Natural killer cell (primary cell): ENCODE results near the gene ZFHX3. TPM values are rescaled to one million over a fixed set of nuclear protein-coding genes. Genes with fewer than 3 reads are reported as not detected.

Source experiments
- ATAC-seq, 3 donors: fragments of 150-1000 bp in 2 of 3; fragments of 200-7000 bp in 1 of 3; cut with Tn5 transposase; 1 replicate in 1 of 3; 2 replicates in 2 of 3; pipeline ENCODE4 v1.10.0; 2021; ENCODE audit warnings: mild to moderate bottlenecking in 2 of 3, moderate library complexity in 2 of 3
- DNase-seq, 2 donors: peaks; one replicate each; pipeline versions ENCODE4 v3.0.0 to v3.0.0-alpha.2; 2013 to 2021; ENCODE audit warnings: mixed read lengths in 1 of 2
- H3K27ac ChIP-seq: one replicate; pipeline ENCODE4 v1.5.1; 2013; ENCODE audit warnings: mild to moderate bottlenecking, low read length
- H3K27me3 ChIP-seq: one replicate; pipeline ENCODE4 v1.6.1; 2013; ENCODE audit warnings: low read length; ENCODE audit not compliant: control insufficient read depth, insufficient read depth
- H3K36me3 ChIP-seq: one replicate; pipeline ENCODE4 v1.6.1; 2013; ENCODE audit warnings: low read length; ENCODE audit not compliant: control insufficient read depth, insufficient read depth
- H3K4me1 ChIP-seq: one replicate; pipeline ENCODE4 v1.6.1; 2013; ENCODE audit warnings: low read length; ENCODE audit not compliant: control insufficient read depth, insufficient read depth
- H3K4me3 ChIP-seq: one replicate; pipeline ENCODE4 v1.5.1; 2013; ENCODE audit warnings: low read length
- H3K9me3 ChIP-seq: one replicate; pipeline ENCODE4 v1.6.1; 2013; ENCODE audit warnings: low read length; ENCODE audit not compliant: control insufficient read depth, insufficient read depth
- H3K27ac Mint-ChIP-seq, 2 donors: one replicate each; pipeline ENCODE4 v1.8.0; 2022; ENCODE audit warnings: mild to moderate bottlenecking in 2 of 2, mixed read lengths in 2 of 2, moderate library complexity in 1 of 2
- H3K27me3 Mint-ChIP-seq, 2 donors: one replicate each; pipeline ENCODE4 v1.8.0; 2022; ENCODE audit warnings: low read depth in 2 of 2, mixed read lengths in 2 of 2
- H3K36me3 Mint-ChIP-seq: one replicate; pipeline ENCODE4 v1.8.0; 2022; ENCODE audit warnings: mixed read lengths
- H3K4me1 Mint-ChIP-seq, 2 donors: one replicate each; pipeline ENCODE4 v1.8.0; 2022; ENCODE audit warnings: mixed read lengths in 2 of 2
- H3K4me3 Mint-ChIP-seq: one replicate; pipeline ENCODE4 v1.8.0; 2022; ENCODE audit warnings: mild to moderate bottlenecking, moderate library complexity, mixed read lengths
- H3K9me3 Mint-ChIP-seq, 2 donors: one replicate each; pipeline ENCODE4 v1.8.0; 2022; ENCODE audit warnings: mixed read lengths in 2 of 2
- CTCF ChIP-seq: fragments of 200-600 bp; IDR thresholded peaks from one replicate; pipeline ENCODE4 v1.8.0; 2022; ENCODE audit warnings: antibody characterized with exemption
- WGBS: methylation state at CpG from one replicate; pipeline ENCODE4 v1.1.7; 2013; ENCODE audit warnings: missing lambda C conversion rate; ENCODE audit not compliant: insufficient coverage; 5-methylcytosine and 5-hydroxymethylcytosine counted together
- intact Hi-C: fragments of 100-400 bp; cut with micrococcal nuclease; formaldehyde crosslinking; loops from one replicate; pipeline ENCODE4 v1.14.2; 2022
- total RNA-seq, 4 donors: library from RNA; stranded (reverse); fragments of 120-200 nt in 1 of 4; gene quantifications; one replicate each; pipeline versions ENCODE4 v1.2.3 to v1.2.4, GENCODE V29; 2013 to 2022

The ZFHX3 gene
- total RNA-seq, 3 donors from 2014 or later (not counting 1 experiment from before 2014, with no cell fraction given) = 5.8 to 7.8 (median 7.5) TPM

DNA sequence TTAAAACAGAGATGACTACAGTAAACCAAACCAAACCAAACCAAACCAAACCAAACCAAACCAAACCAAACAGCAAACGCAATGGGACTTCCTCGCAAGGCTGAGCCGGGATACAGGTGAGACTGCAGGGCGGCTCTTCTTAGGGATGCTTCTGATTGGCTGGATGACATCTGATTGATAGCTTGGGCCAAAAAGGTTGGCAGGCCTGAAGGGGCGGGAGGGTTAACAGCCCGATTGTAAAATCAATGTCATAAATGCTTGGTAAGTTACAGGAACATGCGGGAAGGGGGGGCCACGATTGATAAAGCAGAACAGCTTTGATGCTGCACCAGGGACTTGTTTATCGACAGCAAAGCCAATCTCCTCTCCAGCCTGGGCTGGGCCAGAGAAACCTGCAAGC, 86.1 kb downstream of the ZFHX3 start:
- Histone ChIP-seq H3K27me3 (no peaks in the 10 kb centered on the region), H3K9me3 (no peaks in the 10 kb centered on the region), H3K36me3 (no peaks in the 10 kb centered on the region), H3K4me1 (no peaks in the 10 kb centered on the region), H3K27ac (no peak overlapping the region), H3K4me3 (no peak overlapping the region)
- ATAC-seq = no peak
- H3K36me3 Mint-ChIP-seq = no peaks in the 10 kb centered on the region
- intact Hi-C loops = no loop called here
- TF ChIP-seq CTCF = no peak
- H3K27me3 Mint-ChIP-seq = no peaks in the 10 kb centered on the region
- no peaks in the 10 kb centered on the region for H3K9me3 Mint-ChIP-seq
- WGBS = 90% methylated on average over 9 of the region's 9 CpGs
- no peak for DNase-seq
- peaks cover 0 to 5% of the 10 kb centered on the region in 2 donors for H3K4me1 Mint-ChIP-seq
- no peak overlapping the region for H3K27ac Mint-ChIP-seq
- no peak overlapping the region for H3K4me3 Mint-ChIP-seq

DNA sequence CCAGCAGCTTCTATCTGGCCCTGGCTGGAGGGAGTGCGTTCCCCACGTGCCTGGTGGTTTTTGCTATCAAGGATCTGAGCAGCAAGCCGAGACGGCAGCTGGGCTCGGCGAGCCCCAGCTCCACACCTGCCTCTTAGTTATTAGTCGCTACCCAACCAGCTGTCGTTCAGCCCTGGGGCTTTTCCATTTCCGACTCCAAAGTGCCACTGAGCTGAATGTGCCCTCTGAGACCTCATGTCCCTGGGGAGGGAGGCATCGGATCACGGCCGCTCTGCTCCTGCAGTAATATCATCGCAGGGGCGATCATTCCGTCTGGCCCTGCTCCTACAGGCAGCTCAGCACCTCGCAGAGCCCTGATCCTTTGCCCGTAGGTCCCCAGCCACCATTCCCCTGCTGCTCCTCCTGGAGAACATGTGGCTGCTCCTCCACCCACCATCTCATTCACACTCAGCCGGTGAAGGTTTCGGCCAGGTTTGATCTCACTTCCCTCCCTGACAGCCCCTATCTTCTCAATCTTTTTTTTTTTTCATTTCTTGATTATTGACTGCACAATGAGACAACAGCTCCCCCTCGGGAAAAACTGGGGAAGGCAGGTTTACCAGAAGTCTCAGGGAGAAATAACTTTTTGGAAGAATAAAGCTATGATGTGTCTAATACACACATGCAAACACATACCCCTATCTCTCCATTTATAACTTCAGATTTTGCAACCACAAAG, 86.7 kb downstream of the ZFHX3 start:
- H3K27me3 Mint-ChIP-seq = no peaks in the 10 kb centered on the region
- no peak overlapping the region for H3K27ac Mint-ChIP-seq
- DNase-seq (no peak), ATAC-seq (no peak)
- H3K27ac ChIP-seq = no peak overlapping the region
- no peaks in the 10 kb centered on the region for H3K36me3 Mint-ChIP-seq
- 90% methylated on average over 19 of the region's 20 CpGs for WGBS
- intact Hi-C loops = no loop called here
- H3K4me1 Mint-ChIP-seq = peaks cover 0 to 5% of the 10 kb centered on the region in 2 donors
- no peak for TF ChIP-seq CTCF
- H3K4me3 Mint-ChIP-seq = no peak overlapping the region
- no peaks in the 10 kb centered on the region for H3K4me1 ChIP-seq
- H3K27me3 ChIP-seq = no peaks in the 10 kb centered on the region
- no peaks in the 10 kb centered on the region for H3K9me3 Mint-ChIP-seq
- H3K4me3 ChIP-seq = no peak overlapping the region
- H3K9me3 ChIP-seq = no peaks in the 10 kb centered on the region
- no peaks in the 10 kb centered on the region for H3K36me3 ChIP-seq

DNA sequence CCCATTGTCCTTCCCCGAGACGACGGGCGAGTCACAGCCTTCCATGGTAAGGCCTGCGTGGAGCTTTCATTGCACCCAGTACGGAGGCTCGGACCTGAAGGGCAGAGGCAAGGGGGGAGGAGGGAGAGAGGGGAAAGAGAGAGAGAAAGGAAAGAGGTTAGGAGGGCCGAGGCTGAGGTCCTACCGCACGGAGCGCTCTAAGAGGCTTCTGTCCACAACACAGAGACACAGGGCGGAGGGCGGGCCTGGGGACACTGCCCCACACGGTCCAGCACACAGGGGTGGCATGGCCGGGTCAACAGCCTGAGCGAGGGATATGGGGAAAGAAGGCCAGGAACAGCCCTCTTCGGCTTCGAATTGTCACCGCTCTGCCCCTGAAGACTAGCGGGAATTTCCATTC, 87.8 kb downstream of the ZFHX3 start:
- Histone ChIP-seq H3K4me3 (no peak overlapping the region), H3K27me3 (no peaks in the 10 kb centered on the region), H3K36me3 (no peaks in the 10 kb centered on the region), H3K9me3 (no peaks in the 10 kb centered on the region), H3K27ac (no peak overlapping the region), H3K4me1 (no peaks in the 10 kb centered on the region)
- 95% methylated on average over 20 of the region's 20 CpGs for WGBS
- no peaks in the 10 kb centered on the region for H3K27me3 Mint-ChIP-seq
- H3K4me1 Mint-ChIP-seq = peaks cover 0 to 9% of the 10 kb centered on the region in 2 donors
- no peak for DNase-seq
- H3K4me3 Mint-ChIP-seq = no peak overlapping the region
- no peak for ATAC-seq
- intact Hi-C loops = no loop called here
- no peaks in the 10 kb centered on the region for H3K36me3 Mint-ChIP-seq
- TF ChIP-seq CTCF = no peak
- no peak overlapping the region for H3K27ac Mint-ChIP-seq
- no peaks in the 10 kb centered on the region for H3K9me3 Mint-ChIP-seq
